NCI-H524 treated with DMSO at 0.1 percent for 48 hours (cell line): Measurements from ENCODE around the gene EVI2B.
"Not testable (repeated sequence)": the region's sequence is repeated elsewhere in the genome, so short reads cannot be mapped to it uniquely, and the experiment has no call there.

Experiments
- DNase-seq: peaks from one replicate; lab custom pipeline; 2025; lab: John Stamatoyannopoulos, UW

EVI2B gene, protein sequence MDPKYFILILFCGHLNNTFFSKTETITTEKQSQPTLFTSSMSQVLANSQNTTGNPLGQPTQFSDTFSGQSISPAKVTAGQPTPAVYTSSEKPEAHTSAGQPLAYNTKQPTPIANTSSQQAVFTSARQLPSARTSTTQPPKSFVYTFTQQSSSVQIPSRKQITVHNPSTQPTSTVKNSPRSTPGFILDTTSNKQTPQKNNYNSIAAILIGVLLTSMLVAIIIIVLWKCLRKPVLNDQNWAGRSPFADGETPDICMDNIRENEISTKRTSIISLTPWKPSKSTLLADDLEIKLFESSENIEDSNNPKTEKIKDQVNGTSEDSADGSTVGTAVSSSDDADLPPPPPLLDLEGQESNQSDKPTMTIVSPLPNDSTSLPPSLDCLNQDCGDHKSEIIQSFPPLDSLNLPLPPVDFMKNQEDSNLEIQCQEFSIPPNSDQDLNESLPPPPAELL

DNA sequence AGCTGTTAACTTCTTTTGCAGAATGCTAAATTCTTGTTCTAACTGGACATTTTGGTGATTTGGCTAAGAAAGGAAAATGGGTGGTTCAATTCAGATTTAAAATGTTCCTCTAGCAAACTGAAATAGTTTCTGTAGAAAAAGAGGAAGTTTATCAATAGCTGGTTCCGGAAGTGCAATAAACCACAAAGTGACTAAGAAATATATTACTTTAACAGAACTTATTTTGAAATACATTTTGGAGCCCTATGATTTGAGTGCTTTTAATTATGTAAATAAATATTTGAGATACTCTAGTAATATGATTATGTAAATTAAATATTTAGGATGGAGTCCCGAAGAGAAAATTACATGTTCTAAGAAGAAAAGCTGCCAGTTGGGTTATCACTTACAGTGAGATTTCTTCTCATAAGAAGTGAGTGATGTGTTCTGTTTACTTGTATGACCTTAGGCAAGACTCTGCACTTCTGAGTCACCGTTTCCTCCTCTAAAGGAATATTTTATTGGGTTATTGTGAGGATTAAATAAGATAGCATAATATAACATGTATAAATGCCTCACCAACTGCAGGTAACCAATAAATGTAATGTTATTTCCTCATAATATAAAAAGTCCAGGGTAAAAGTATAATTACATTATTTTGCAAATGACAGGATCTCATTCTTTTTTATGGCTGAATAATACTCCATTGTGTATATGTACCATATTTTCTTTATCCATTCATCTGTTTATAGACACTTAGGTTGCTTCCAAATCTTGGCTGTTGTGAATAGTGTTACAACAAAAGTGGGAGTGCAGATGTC is at the start of gene EVI2B:
TSS of gene EVI2B (minus strand) at position 73 of the 800 bp plus-strand sequence. CDS start 8,445 bp downstream, outside the sequence.
- DNase-seq, result no peak

DNA sequence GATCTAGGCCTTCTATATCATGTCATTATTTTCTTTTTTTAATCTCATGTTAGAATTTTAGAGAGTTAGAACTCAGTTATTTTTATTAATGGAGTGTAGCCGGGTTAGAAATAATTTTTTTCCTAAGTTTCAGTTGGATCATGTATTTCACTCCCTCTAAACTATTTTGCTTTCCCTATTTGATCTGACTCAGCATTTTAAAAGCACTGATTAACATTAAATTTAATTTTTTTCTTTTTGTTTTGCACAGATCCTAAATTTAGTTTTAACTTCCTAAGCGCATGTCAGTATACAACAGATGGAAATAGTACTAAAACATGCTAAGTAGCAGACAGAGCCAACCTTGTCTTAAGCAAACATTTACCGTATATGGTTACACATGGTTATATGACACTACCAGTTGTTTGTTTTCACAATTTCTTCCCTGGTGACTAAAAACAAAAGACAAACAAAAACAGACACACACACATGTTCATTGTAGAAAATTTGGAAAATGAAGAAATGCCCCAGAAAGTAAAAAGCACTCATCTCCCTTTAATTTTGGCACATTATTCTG is 44.1 kb upstream of the EVI2B start:
- DNase-seq, result no peak

DNA sequence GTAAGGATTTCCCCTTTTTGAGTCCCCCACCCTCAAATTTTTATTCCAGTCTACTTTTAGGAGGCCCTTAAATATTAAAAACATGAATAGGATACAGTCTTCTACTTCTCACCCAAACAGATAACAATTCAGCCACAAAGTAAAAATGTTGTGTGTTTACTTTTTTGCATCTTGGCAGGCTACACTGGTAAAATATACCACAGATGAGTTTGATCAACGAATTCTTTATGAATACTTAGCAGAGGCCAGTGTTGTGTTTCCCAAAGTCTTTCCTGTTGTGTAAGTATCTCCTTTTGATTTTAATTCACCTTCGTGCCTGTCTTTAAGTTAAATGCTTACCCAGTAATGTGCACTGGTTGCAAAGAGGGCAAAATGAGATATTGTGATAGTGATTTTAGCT is 43.2 kb upstream of the EVI2B start:
- no peak for DNase-seq

DNA sequence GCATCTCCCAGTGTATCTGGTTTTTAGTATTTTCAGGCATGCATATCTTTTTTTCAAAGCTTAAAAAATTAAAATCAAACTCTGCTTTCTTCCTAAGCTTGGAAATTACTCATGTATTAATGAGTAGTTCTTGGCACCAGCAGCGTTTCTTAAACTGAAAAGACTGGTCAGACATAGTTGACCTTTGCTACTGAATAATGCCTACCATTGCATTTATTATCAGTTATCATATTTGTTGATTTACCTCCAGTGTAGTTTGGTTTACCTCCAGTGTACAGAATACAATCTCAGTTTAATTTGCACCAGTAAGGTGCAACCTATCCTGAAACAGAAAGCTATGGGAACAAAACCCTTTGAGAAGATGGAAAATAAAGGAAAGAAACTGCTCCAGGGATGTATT is 42.1 kb upstream of the EVI2B start:
- no peak for DNase-seq

GRCh38 chr17:31349454-31349853 is 35.6 kb upstream of the EVI2B start:
- DNase-seq, result no peak

- not testable (repeated sequence) for DNase-seq
These were observed 31.4 kb upstream of the EVI2B start for GRCh38 chr17:31345191-31345747.

GRCh38 chr17:31339906-31340661 is 26.2 kb upstream of the EVI2B start:
- no peak for DNase-seq

GRCh38 chr17:31329221-31329620 is 15.4 kb upstream of the EVI2B start:
- no peak for DNase-seq

DNA sequence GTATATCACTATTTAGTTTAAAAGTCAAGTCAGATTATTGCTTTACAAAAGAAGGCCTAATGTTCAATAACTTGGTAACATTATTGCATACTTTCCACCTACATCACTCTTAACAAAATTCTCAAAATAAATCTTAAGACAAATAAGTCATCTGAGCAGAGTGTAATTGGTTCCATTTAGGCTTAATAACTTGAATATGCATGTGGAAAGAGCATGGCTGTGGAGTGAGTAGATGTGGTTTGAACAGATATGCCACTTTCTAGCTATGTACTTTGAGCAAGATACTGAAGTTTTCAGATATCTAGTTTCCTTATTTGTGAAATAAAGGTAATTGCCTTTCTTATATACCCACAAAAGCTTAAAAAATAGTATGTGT is 14.3 kb upstream of the EVI2B start:
- DNase-seq, result no peak

DNA sequence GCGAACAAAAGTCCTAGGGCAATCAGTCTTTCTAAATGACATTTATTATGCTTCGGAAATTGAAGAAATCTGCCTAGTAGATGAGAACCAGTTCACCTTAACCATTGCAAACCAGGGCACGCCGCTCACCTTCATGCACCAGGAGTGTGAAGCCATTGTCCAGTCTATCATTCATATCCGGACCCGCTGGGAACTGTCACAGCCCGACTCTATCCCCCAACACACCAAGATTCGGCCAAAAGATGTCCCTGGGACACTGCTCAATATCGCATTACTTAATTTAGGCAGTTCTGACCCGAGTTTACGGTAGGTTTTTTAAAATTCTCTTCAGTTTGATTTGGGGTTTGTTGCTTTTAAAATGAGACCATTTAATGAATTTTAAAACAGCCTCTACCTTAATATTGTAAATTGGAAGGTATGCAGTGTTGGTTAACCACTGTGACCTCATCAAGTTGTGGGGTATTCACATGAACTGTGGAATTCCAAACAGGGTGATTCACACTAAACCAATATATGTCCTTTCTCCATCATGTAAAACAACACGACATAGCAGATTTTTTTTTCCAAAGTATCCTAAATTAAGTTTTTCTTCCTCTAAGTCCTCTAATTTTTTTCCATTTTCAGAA is 13.8 kb upstream of the EVI2B start:
- DNase-seq, result no peak

DNA sequence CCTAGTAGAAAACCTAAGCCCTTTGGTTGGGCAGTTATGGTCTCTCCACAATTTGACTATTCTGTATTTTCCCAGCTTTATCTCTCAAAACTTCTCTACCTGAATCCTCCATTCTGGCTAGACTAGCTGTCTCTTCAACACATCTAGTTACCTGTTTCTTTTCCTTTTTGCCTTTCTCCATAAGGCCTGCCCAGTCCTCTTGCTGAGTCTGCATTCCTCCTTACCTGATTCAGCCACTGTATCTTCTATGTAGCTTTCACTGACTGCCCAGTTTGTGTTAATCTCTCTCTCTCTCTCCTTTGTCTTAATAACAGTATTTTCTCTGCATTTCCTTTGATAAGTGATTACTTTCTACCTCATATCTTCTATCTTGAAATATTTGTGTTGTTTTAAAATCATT is 9.7 kb upstream of the EVI2B start:
- no peak for DNase-seq

DNA sequence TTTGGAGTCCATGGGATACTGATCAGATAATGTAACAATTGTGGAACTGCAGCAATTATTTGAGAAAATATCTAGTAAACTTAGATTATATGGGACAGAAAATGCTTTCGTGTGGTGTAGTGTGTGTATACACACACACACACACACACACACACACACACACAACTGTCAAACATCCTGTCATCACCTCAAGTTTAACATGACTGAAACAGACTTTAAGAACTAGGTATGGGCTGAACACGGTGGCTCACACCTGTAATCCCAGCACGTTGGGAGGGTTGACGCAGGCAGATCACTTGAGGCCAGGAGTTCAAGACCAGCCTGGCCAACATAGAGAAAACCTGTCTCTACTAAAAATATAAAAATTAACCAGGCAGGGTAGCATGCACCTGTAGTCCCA is 8.1 kb upstream of the EVI2B start:
- no peak for DNase-seq

DNA sequence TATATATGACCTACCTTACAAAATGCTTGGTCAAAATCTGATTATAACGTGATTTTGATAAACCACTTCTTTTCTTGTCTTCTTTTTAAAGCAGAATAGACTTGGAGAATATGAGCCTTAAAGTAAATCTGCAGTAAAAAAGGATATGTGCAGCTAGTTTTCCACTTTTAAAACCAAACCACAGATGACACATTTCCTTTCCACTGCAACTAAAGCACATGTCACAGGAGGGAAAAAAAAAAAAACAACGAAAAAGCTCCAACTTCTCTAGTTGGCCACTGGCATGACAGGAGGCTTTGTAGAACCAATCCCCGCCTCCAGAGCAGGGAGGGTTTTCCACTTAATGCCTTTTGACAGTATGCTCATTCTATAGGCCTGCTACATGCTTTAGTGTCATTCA is 7.6 kb upstream of the EVI2B start, which contains the start of gene EVI2A:
TSS of gene EVI2A (minus strand) at position 142 of the 400 bp plus-strand sequence. CDS start 2,609 bp downstream, outside the sequence.
- DNase-seq, result no peak

- DNase-seq, result no peak
These were observed 6.9 kb upstream of the EVI2B start for GRCh38 chr17:31320791-31321190.

DNA sequence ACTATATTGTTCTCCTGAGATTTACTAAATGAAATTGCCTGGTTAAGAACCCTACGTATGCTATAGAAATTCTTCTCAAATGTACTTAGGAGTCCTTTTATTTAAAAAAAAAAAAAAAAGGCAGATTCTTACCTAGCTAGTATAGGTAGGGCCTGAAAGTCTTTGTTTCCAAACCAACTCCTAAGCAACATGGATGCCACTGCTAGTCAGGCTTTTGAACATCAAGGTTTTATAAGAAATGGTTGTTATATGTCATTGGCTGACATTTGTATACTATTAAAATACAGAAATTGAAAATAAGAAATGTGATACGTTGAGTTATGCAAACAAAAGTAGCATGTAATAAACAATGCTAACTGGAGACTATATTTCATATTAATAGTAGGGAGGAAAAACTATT is 6.4 kb upstream of the EVI2B start:
- DNase-seq, result no peak

DNA sequence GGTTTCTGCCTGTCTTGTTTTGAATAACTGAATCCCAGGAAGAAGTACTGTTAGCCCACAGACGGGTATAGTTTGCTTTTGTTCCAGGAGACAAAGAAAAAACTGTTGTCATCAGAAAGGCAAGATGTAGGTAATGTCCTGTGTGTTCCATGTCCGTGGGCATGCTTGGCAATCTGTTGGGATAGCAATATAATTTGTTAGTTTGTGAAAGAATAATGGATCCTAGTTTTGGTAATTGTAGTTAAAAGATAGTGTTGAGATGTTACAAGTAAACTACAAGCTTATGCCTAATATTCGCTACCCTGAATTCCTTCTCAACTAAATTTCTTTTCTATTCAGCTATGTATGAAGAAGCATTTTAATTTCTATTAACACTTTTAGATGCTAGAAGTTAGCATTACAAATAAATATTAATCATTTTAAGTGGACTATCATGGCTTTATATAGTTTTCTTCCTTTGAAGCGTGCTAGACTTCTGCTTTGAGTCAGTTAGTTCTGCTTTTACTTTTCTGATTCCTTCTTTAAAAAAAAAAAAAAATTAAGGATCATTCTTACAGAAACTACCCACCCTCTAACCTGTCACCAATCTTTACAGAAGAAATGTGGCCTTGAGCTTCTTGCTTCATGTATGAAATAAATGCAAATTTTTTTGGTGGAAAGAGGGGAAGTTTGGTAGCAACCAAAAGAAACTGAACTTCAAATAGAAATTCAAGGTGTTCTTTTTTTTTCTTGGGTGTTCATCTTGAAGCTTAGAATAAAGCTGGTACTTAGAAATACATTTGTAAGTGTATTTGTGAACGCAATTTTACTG is 5.2 kb upstream of the EVI2B start:
- DNase-seq, result no peak

GRCh38 chr17:31318298-31318801 is 4.5 kb upstream of the EVI2B start:
- DNase-seq, result no peak

DNA sequence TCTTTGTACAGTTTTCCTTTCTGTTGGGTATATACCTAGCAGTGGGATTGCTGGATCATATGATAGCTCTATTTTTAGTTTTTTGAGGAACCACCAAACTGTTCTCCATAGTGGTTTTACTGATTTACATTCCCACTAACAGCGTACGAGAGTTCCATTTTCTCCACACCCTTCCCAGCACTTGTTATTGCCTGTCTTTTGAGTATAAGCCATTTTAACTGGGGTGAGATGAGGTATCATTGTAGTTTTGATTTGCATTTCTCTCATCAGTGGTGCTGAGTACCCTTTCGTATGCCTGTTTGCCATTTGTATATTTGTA is 887 bp upstream of the EVI2B start:
- no peak for DNase-seq

DNA sequence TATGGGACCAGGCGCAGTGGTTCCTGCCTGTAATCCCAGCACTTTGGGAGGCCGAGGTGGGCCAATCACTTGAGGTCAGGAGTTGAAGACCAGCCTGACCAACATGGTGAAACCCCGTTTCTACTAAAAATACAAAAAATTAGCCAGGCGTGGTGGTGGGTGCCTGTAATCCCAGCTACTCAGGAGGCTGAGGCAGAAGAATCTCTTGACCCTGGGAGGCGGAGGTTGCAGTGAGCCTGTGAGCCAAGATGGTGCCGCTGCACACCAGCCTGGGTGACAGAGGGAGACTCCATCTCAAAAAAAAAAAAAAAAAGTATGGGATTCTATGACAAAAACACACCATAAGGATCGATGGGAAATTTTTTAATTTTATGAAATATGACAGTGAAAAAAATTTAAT is 1.6 kb downstream of the EVI2B start:
- DNase-seq, result not testable (repeated sequence)

DNA sequence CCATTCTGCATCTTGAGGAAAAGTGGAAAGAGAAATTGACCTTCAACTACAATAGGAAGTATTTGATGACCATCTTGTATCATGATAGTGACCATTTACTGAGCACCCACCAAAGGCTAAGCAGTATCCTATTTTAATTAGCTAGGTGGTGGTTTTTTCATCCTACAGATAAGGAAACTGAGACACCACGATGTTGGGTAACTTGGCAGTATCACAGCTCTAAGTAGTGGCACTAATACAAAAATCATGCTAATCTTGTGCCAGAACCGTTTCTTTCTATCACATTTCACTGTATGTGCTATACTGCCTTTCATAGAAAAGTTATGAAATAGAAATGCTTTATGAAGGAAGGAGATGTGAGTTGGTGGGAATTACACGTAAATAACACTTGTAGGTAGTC is 2.3 kb downstream of the EVI2B start:
- DNase-seq, result no peak
